Breast epithelium (tissue), 4 donors: ENCODE measurements around the gene LHPP. TPM values are rescaled to one million over a fixed set of nuclear protein-coding genes. Genes with fewer than 3 reads are reported as not detected.

Source experiments
- DNase-seq, 2 donors: peaks; one replicate each; pipeline ENCODE4 v3.0.0-alpha.2; 2019; ENCODE audit warnings: low spot score in 2 of 2
- H3K27ac ChIP-seq, 2 donors: fragments of 200-600 bp; sonication (generic) in 1 of 2; one replicate each; pipeline ENCODE4 v1.5.1; 2016 to 2019; ENCODE audit warnings: mild to moderate bottlenecking in 1 of 2
- H3K27me3 ChIP-seq, 2 donors: fragments of 200-600 bp; sonication (generic) in 1 of 2; one replicate each; pipeline versions ENCODE4 v1.5.1 to v1.6.0; 2017 to 2019; ENCODE audit warnings: control low read depth in 1 of 2, mild to moderate bottlenecking in 1 of 2
- H3K36me3 ChIP-seq: fragments of 200-600 bp; one replicate; pipeline ENCODE4 v1.5.1; 2019
- H3K4me1 ChIP-seq, 2 donors: fragments of 200-600 bp; sonication (generic); one replicate each; pipeline ENCODE4 v1.5.1; 2016 to 2019; ENCODE audit warnings: control low read depth in 1 of 2
- H3K4me3 ChIP-seq, 3 donors: fragments of 200-600 bp; sonication (generic); 1 replicate in 2 of 3; 2 replicates in 1 of 3; pipeline ENCODE4 v1.5.1; 2016 to 2019; ENCODE audit warnings: mild to moderate bottlenecking in 3 of 3, moderate library complexity in 2 of 3
- H3K9me3 ChIP-seq, 2 donors: fragments of 200-600 bp; sonication (generic) in 1 of 2; one replicate each; pipeline ENCODE4 v1.5.1; 2016 to 2019; ENCODE audit warnings: control low read depth in 1 of 2
- POLR2A ChIP-seq: fragments of 450-650 bp; IDR thresholded peaks from one replicate; pipeline ENCODE4 v1.6.1; 2016; ENCODE audit warnings: antibody characterized with exemption, mild to moderate bottlenecking, moderate library complexity
- POLR2AphosphoS5 ChIP-seq, 3 donors: sonication (generic); formaldehyde crosslinking; IDR thresholded peaks; one replicate each; pipeline ENCODE4 v1.6.1; 2017; ENCODE audit warnings: antibody characterized with exemption in 3 of 3
- intact Hi-C: fragments of 100-400 bp; cut with DNase I; formaldehyde crosslinking; loops from one replicate; pipeline ENCODE4 v1.15.1; 2023; ENCODE audit warnings: low total_unique reads
- total RNA-seq, 3 donors: library from RNA; depleted of rRNA; stranded (reverse); fragments of >200 nt; gene quantifications; one replicate each; pipeline ENCODE4 v1.1.0, GENCODE V29; 2016
- TF ChIP-seq, protein P1 (sequence below), 3 donors: fragments of 450-650 bp; IDR thresholded peaks; one replicate each; pipeline ENCODE4 v1.5.1; 2016 to 2017; ENCODE audit warnings: antibody characterized with exemption in 3 of 3, mild to moderate bottlenecking in 3 of 3, moderate library complexity in 3 of 3

Gene LHPP
- total RNA-seq, 3 donors from 2014 or later, result 13.1 to 19.6 (median 17.0) TPM

DNA sequence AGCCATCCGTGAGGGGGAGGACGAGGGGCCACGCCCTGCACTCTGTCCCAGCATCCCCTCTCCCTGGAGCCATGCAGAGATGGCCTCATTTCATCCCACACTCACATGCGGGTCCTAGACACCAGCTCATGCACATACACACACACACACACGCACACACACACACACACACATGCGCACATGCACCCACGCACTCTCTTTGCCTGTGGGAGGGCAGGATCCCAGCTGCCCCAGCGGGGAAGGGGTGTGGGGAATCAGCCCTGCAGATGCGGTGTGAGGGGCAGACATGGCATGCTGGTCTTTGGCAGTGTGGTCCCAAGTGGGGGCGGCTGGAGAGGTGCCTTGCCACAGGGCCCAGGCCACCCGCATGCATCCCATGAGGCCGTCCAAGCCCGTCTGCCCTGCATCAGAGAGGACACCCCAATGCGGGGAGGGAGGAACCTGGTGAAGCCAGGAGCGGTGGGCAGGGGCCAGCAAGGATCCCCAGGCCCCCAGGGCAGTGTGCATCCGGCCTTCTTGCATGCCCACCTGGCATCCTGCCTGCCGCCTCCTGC, 68.1 kb downstream of the LHPP start:
- Histone ChIP-seq H3K27me3 (no peaks in the 10 kb centered on the region), H3K4me1 (no peaks in the 10 kb centered on the region), H3K4me3 (peak overlapping the region in 1 of 3 donors; percentile 31), H3K27ac (no peak overlapping the region), H3K9me3 (no peaks in the 10 kb centered on the region), H3K36me3 (no peaks in the 10 kb centered on the region)
- TF ChIP-seq POLR2AphosphoS5 (IDR thresholded peaks at IDR 0.05) (no peak), POLR2A (no peak)
- TF ChIP-seq, protein P1, sequence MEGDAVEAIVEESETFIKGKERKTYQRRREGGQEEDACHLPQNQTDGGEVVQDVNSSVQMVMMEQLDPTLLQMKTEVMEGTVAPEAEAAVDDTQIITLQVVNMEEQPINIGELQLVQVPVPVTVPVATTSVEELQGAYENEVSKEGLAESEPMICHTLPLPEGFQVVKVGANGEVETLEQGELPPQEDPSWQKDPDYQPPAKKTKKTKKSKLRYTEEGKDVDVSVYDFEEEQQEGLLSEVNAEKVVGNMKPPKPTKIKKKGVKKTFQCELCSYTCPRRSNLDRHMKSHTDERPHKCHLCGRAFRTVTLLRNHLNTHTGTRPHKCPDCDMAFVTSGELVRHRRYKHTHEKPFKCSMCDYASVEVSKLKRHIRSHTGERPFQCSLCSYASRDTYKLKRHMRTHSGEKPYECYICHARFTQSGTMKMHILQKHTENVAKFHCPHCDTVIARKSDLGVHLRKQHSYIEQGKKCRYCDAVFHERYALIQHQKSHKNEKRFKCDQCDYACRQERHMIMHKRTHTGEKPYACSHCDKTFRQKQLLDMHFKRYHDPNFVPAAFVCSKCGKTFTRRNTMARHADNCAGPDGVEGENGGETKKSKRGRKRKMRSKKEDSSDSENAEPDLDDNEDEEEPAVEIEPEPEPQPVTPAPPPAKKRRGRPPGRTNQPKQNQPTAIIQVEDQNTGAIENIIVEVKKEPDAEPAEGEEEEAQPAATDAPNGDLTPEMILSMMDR (IDR thresholded peaks at IDR 0.05), result no peak
- intact Hi-C loops, result no loop called here
- DNase-seq, result no peak

DNA sequence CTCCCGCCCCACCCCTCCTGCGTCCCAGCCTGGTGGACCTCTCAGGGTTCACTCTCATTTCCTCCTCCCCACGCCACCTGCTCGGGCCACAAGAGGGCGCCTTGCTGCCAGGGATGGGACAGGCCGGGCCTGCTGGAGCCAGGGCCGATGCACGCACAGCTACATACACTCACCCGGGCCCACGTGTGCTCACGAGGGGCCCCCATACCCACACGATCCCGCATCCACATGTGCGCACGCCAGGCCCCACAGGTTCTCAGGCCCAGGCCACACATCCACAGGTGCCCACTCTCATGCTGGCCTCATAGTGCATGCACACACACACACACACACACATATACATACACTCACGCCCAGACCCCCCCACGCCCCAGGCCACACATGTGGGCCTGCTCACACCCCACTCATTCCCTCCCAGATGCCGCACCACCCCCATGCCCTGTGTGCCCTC, 68.6 kb downstream of the LHPP start:
- peak overlapping the region in 1 of 3 donors; percentile 31 for H3K4me3 ChIP-seq
- intact Hi-C loops, result no loop called here
- H3K9me3 ChIP-seq, result no peaks in the 10 kb centered on the region
- H3K27ac ChIP-seq, result no peak overlapping the region
- TF ChIP-seq, protein P1 (IDR thresholded peaks at IDR 0.05), result peak; percentile 64 to 91 (median 88)
- TF ChIP-seq POLR2A (no peak), POLR2AphosphoS5 (IDR thresholded peaks at IDR 0.05) (peak in 1 of 3 donors; percentile 28)
- no peaks in the 10 kb centered on the region for H3K27me3 ChIP-seq
- H3K36me3 ChIP-seq, result no peaks in the 10 kb centered on the region
- peak; percentile 79 to 82 for DNase-seq
- no peaks in the 10 kb centered on the region for H3K4me1 ChIP-seq

DNA sequence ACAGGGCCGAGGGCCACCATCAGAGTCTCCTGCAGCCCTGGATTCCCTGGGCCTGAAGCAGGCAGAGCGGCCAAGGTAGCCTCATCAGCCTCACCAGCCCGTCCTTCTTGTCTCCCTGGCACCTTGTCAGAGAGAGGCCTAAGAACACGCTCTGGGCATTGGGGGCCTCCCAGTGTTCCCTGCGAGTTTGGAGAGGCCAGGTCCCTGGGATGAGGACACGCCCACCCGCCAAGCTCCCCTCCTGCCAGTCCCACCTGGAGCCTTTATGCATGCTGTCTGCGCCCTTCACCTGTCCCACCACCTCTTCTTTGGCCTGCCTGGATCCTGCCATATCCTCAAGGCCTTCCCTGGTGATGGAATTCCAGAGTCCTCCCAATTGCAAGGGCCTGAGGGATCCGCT, 69.2 kb downstream of the LHPP start:
- H3K4me1 ChIP-seq, result no peaks in the 10 kb centered on the region
- no peak for DNase-seq
- no peaks in the 10 kb centered on the region for H3K27me3 ChIP-seq
- H3K4me3 ChIP-seq, result no peak overlapping the region
- H3K9me3 ChIP-seq, result no peaks in the 10 kb centered on the region
- intact Hi-C loops, result no loop called here
- H3K27ac ChIP-seq, result no peak overlapping the region
- no peaks in the 10 kb centered on the region for H3K36me3 ChIP-seq
- no peak for TF ChIP-seq POLR2AphosphoS5 (IDR thresholded peaks at IDR 0.05)
- no peak for TF ChIP-seq POLR2A
- TF ChIP-seq, protein P1 (IDR thresholded peaks at IDR 0.05), result no peak

DNA sequence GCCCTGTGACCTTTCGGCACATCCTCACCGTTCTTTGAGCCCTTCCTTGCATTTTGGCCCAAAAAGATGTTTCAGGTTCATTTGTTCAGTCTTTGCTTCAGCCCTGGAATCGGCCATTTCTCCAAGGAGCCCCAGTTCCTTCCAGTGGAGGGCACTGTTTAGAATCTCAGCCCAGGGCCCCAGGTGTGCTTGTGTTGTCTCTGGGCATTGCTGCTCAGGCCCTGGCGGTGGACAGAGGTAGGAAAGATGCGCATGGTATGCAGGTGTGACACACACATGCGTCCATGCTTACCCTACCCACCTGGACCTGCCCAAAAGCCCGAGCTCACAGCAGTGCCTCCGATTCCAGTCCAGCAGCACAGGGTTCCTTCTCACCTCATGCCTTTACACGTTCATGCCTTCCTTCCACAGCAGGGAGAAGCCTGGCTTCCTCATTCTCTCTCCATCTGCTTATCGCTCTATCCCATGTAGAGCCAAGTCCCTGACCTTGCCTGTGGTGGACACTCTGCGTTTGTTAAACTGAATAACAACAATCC, 70.6 kb downstream of the LHPP start:
- no peaks in the 10 kb centered on the region for H3K9me3 ChIP-seq
- no peak overlapping the region for H3K27ac ChIP-seq
- no peak for DNase-seq
- intact Hi-C loops, result no loop called here
- H3K4me3 ChIP-seq, result no peak overlapping the region
- no peak for TF ChIP-seq POLR2A
- no peak for TF ChIP-seq POLR2AphosphoS5 (IDR thresholded peaks at IDR 0.05)
- TF ChIP-seq, protein P1 (IDR thresholded peaks at IDR 0.05), result no peak
- no peaks in the 10 kb centered on the region for H3K36me3 ChIP-seq
- no peaks in the 10 kb centered on the region for H3K4me1 ChIP-seq
- no peaks in the 10 kb centered on the region for H3K27me3 ChIP-seq

DNA sequence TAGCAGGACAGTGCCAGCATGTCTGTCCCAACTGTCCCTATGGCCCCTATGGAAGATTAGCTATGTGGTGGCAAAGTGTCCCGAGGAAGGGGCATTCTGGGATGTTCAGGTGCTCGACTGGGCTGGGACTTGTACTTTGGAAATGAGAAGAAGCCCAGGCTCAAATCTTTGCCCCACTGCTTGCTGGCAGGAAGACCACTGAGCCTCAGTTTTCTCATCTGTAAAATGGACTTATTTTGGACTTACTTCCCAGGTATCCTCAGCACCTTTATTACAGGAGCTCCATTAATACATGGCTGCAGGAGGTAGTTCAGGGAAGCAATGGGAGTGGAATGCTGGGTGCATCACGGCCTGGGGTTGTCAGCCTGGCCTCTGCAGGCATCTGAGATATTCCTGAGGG, 71.2 kb downstream of the LHPP start:
- TF ChIP-seq POLR2A, result no peak
- TF ChIP-seq, protein P1 (IDR thresholded peaks at IDR 0.05), result no peak
- TF ChIP-seq POLR2AphosphoS5 (IDR thresholded peaks at IDR 0.05), result no peak
- H3K27me3 ChIP-seq, result no peaks in the 10 kb centered on the region
- no peaks in the 10 kb centered on the region for H3K9me3 ChIP-seq
- H3K36me3 ChIP-seq, result no peaks in the 10 kb centered on the region
- no peak overlapping the region for H3K4me3 ChIP-seq
- H3K4me1 ChIP-seq, result no peaks in the 10 kb centered on the region
- no peak for DNase-seq
- intact Hi-C loops, result no loop called here
- H3K27ac ChIP-seq, result no peak overlapping the region
